Karpas-422 (cell line): Measurements from ENCODE around the gene BLOC1S2. TPM values are rescaled to one million over a fixed set of nuclear protein-coding genes. Genes with fewer than 3 reads are reported as not detected.

ENCODE experiments used
- DNase-seq: peaks from one replicate; pipeline ENCODE4 v3.0.0-alpha.2; 2015
- H2AFZ ChIP-seq: fragments of 200-600 bp; sonication (generic); 2 replicates; pipeline ENCODE4 v1.6.1; 2014; ENCODE audit warnings: antibody characterized with exemption, low read length, mixed read lengths
- H3K27ac ChIP-seq: fragments of 200-600 bp; sonication (generic); 2 replicates; pipeline ENCODE4 v1.5.1; 2014; ENCODE audit warnings: mild to moderate bottlenecking, low read length, moderate library complexity
- H3K27me3 ChIP-seq: fragments of 200-600 bp; sonication (generic); 2 replicates; pipeline ENCODE4 v1.6.1; 2014; ENCODE audit warnings: low read length, mixed read lengths
- H3K36me3 ChIP-seq: fragments of 200-600 bp; sonication (generic); 2 replicates; pipeline ENCODE4 v1.6.1; 2014; ENCODE audit warnings: low read length, mixed read lengths; ENCODE audit not compliant: insufficient read depth
- H3K4me1 ChIP-seq: fragments of 200-600 bp; sonication (generic); 2 replicates; pipeline ENCODE4 v1.6.1; 2014; ENCODE audit warnings: mild to moderate bottlenecking, low read length, mixed read lengths
- H3K4me2 ChIP-seq: fragments of 200-600 bp; sonication (generic); 2 replicates; pipeline ENCODE4 v1.6.1; 2014; ENCODE audit warnings: low read length, low read depth, mild to moderate bottlenecking; ENCODE audit not compliant: poor library complexity, severe bottlenecking
- H3K4me3 ChIP-seq: fragments of 200-600 bp; sonication (generic); 2 replicates; pipeline ENCODE4 v1.5.1; 2014; ENCODE audit warnings: mild to moderate bottlenecking, antibody characterized with exemption, low read length, mixed read lengths
- H3K79me2 ChIP-seq: fragments of 200-600 bp; sonication (generic); 2 replicates; pipeline ENCODE4 v1.6.1; 2014; ENCODE audit warnings: mild to moderate bottlenecking, low read length, mixed read lengths
- H3K9ac ChIP-seq: fragments of 200-600 bp; sonication (generic); 2 replicates; pipeline ENCODE4 v1.6.0; 2014; ENCODE audit warnings: low read length
- H3K9me2 ChIP-seq: fragments of 200-600 bp; sonication (generic), shearing (Covaris generic); replicated peaks from 2 replicates; pipeline ENCODE4 v1.6.0; 2014; ENCODE audit warnings: mild to moderate bottlenecking, low read length, moderate library complexity; ENCODE audit not compliant: insufficient read depth
- H3K9me3 ChIP-seq: fragments of 300-700, 200-600 bp; sonication (generic); 2 replicates; pipeline ENCODE4 v1.6.1; 2014; ENCODE audit warnings: low read length, mixed read lengths
- H4K20me1 ChIP-seq: fragments of 200-600 bp; sonication (generic); 2 replicates; pipeline ENCODE4 v1.6.1; 2014; ENCODE audit warnings: mild to moderate bottlenecking, antibody characterized with exemption, low read length, low read depth; ENCODE audit not compliant: insufficient read depth
- total RNA-seq: library from RNA; depleted of rRNA; stranded (reverse); fragments of >200 nt; shearing (Covaris generic); gene quantifications from 2 replicates; pipeline ENCODE4 v1.2.3, GENCODE V29; 2014; ENCODE audit warnings: low replicate concordance

The BLOC1S2 gene
- total RNA-seq, 1 experiment from 2014 or later, result 121 TPM

DNA sequence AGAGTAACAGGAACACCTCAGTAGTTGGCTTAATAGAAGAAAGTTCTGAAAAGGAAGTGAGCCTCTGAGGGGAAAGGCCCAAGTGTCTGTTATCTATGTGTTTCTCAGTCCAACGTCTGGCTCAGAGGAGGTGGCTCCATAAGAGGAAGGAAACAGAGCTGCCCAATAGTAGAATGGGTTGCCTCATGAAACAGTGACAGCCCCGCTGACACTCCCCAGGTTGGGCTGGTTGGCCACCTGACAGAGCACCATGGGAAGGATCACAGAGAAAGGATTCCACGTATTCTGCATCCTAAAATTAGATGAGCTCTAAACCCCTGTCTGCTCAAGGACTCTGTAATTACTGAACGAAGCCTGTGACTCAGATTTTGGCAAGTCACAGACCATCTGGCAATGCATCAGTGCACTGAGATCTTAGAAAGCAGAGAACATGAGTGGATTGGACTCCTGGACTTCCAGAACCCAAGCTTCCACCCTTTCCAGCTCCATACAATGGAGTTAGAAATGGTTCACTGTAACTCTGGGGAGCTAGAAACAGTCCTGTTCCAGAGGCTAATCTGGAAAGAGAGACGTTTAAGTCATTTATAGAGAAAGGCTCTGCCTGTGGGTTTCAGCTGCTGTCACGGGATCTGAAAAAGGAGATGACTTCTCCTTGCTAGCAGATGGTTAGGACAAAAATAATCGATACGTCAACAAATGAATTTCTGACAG lies 40.7 kb upstream of the BLOC1S2 start:
- H4K20me1 ChIP-seq, result no peaks in the 10 kb centered on the region
- no peak overlapping the region for H2AFZ ChIP-seq
- H3K4me3 ChIP-seq, result no peak overlapping the region
- no peaks in the 10 kb centered on the region for H3K27me3 ChIP-seq
- no peaks in the 10 kb centered on the region for H3K4me1 ChIP-seq
- H3K9me2 ChIP-seq, result no peaks in the 10 kb centered on the region
- H3K36me3 ChIP-seq, result no peaks in the 10 kb centered on the region
- no peak for DNase-seq
- no peak overlapping the region for H3K4me2 ChIP-seq
- H3K9ac ChIP-seq, result no peak overlapping the region
- H3K79me2 ChIP-seq, result no peaks in the 10 kb centered on the region
- no peak overlapping the region for H3K27ac ChIP-seq
- H3K9me3 ChIP-seq, result no peaks in the 10 kb centered on the region

- Histone ChIP-seq H3K27ac (no peak overlapping the region), H2AFZ (no peak overlapping the region), H3K9me2 (no peaks in the 10 kb centered on the region), H3K9ac (no peak overlapping the region), H4K20me1 (no peaks in the 10 kb centered on the region), H3K9me3 (no peaks in the 10 kb centered on the region), H3K27me3 (no peaks in the 10 kb centered on the region), H3K4me2 (no peak overlapping the region), H3K79me2 (no peaks in the 10 kb centered on the region), H3K4me3 (no peak overlapping the region), H3K36me3 (no peaks in the 10 kb centered on the region), H3K4me1 (no peaks in the 10 kb centered on the region)
- DNase-seq, result no peak
Observed at GRCh38 chr10:100325158-100325557, 38.7 kb upstream of the BLOC1S2 start.

DNA sequence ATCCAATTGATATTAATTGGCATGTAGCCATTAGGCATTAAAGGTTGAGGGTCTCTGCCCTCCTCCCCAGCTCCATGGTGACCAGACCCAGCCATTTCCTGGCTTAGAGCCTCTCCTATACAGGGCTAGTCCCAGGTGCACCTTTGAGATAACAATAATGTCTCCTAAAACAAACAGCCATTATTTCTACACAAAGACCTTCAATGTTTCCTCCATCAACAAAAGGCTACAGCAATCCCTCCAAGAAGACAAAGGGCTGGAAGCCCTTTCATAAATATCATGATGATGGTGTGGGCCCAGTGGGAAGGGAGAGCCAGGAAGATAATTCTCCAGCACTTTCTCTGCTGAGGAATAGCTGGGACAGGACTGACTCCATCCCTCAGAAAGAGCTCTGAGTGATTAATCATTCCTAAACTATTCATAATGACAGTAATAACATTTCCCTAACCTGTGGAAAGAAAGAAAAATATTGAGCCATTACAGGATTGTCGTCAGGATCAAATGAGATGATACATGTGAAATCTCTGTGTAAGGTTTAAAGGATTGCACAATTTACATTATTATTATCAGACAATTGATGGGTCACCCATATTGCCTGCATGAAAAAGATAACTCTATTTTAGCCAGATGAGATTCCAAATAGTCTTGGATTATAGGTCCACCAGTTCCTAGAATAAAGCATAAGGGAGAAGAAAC lies 33.4 kb upstream of the BLOC1S2 start:
- no peak overlapping the region for H3K4me3 ChIP-seq
- no peak overlapping the region for H2AFZ ChIP-seq
- H3K27ac ChIP-seq, result no peak overlapping the region
- H3K9me3 ChIP-seq, result no peaks in the 10 kb centered on the region
- H3K9ac ChIP-seq, result no peak overlapping the region
- H3K4me2 ChIP-seq, result no peak overlapping the region
- H3K79me2 ChIP-seq, result no peaks in the 10 kb centered on the region
- no peaks in the 10 kb centered on the region for H3K9me2 ChIP-seq
- no peaks in the 10 kb centered on the region for H3K27me3 ChIP-seq
- H3K36me3 ChIP-seq, result no peaks in the 10 kb centered on the region
- DNase-seq, result no peak
- no peaks in the 10 kb centered on the region for H3K4me1 ChIP-seq
- no peaks in the 10 kb centered on the region for H4K20me1 ChIP-seq

- no peak for DNase-seq
- no peak overlapping the region for H2AFZ ChIP-seq
- H3K4me3 ChIP-seq, result no peak overlapping the region
- no peaks in the 10 kb centered on the region for H4K20me1 ChIP-seq
- no peaks in the 10 kb centered on the region for H3K9me2 ChIP-seq
- H3K9me3 ChIP-seq, result no peaks in the 10 kb centered on the region
- no peak overlapping the region for H3K9ac ChIP-seq
- H3K79me2 ChIP-seq, result no peaks in the 10 kb centered on the region
- no peaks in the 10 kb centered on the region for H3K36me3 ChIP-seq
- H3K27ac ChIP-seq, result no peak overlapping the region
- no peak overlapping the region for H3K4me2 ChIP-seq
- H3K27me3 ChIP-seq, result no peaks in the 10 kb centered on the region
- H3K4me1 ChIP-seq, result no peaks in the 10 kb centered on the region
Observed at GRCh38 chr10:100318207-100318606, 31.7 kb upstream of the BLOC1S2 start.

DNA sequence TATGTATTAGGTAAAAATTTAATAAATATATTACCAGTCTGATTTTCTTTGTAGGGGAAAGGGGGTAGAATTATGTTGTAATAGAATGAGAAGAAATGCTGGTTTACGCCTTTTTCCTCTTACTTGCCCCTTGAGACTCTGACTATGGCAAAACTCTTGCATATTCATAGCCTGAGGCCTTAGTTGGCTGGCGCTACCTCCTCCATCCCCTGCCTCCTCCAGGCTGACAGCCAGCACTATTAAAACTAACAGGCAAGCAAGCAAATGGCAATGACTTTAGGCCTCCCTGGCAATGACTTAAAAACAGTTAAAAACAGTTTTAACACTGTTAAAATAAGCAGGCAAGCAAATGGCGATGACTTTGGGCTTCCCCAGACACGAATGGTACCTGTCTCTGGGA lies 29.1 kb upstream of the BLOC1S2 start:
- Histone ChIP-seq H3K36me3 (no peaks in the 10 kb centered on the region), H3K4me2 (no peak overlapping the region), H3K4me3 (no peak overlapping the region), H3K9me2 (no peaks in the 10 kb centered on the region), H4K20me1 (no peaks in the 10 kb centered on the region), H3K27ac (no peak overlapping the region), H3K4me1 (no peaks in the 10 kb centered on the region), H3K27me3 (no peaks in the 10 kb centered on the region), H3K9me3 (no peaks in the 10 kb centered on the region), H3K9ac (no peak overlapping the region), H3K79me2 (no peaks in the 10 kb centered on the region), H2AFZ (no peak overlapping the region)
- DNase-seq, result no peak

GRCh38 chr10:100311298-100311697 lies 24.8 kb upstream of the BLOC1S2 start:
- no peaks in the 10 kb centered on the region for H3K9me2 ChIP-seq

DNA sequence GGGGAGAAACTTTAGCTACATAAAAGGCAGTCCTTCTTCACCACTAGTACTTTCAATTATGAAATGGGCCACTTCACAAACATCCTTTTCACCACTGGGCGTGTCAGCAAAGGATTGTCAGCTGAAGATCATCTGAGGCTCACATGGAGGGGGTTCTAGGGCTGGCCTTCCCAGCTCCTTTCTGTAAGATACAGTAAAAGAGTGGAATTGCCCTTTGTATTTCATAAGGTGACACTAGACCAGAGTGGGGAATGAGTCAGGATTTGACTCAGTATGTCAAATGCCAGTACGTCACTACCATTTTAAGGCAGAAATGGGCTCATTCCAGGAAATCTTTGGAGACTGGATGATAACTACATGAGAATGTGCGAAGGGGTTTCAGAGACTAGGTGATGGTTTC lies 21.2 kb upstream of the BLOC1S2 start:
- no peaks in the 10 kb centered on the region for H3K36me3 ChIP-seq
- H3K4me2 ChIP-seq, result no peak overlapping the region
- no peak overlapping the region for H3K9ac ChIP-seq
- no peaks in the 10 kb centered on the region for H3K79me2 ChIP-seq
- H2AFZ ChIP-seq, result no peak overlapping the region
- H3K27me3 ChIP-seq, result no peaks in the 10 kb centered on the region
- H3K4me1 ChIP-seq, result no peaks in the 10 kb centered on the region
- no peaks in the 10 kb centered on the region for H3K9me2 ChIP-seq
- H4K20me1 ChIP-seq, result no peaks in the 10 kb centered on the region
- no peaks in the 10 kb centered on the region for H3K9me3 ChIP-seq
- no peak for DNase-seq
- H3K27ac ChIP-seq, result no peak overlapping the region
- no peak overlapping the region for H3K4me3 ChIP-seq

More at GRCh38 chr10:100311298-100311697, 24.8 kb upstream of the BLOC1S2 start:
- Histone ChIP-seq H3K27me3 (no peaks in the 10 kb centered on the region), H3K27ac (no peak overlapping the region), H3K9me3 (no peaks in the 10 kb centered on the region), H3K4me3 (no peak overlapping the region), H2AFZ (no peak overlapping the region), H4K20me1 (no peaks in the 10 kb centered on the region), H3K4me2 (no peak overlapping the region), H3K36me3 (no peaks in the 10 kb centered on the region), H3K9ac (no peak overlapping the region), H3K4me1 (no peaks in the 10 kb centered on the region), H3K79me2 (no peaks in the 10 kb centered on the region)
- no peak for DNase-seq

GRCh38 chr10:100306861-100307260 lies 20.4 kb upstream of the BLOC1S2 start:
- Histone ChIP-seq H2AFZ (no peak overlapping the region), H3K9me3 (no peaks in the 10 kb centered on the region), H3K4me2 (no peak overlapping the region), H3K9me2 (no peaks in the 10 kb centered on the region), H3K27ac (no peak overlapping the region), H4K20me1 (no peaks in the 10 kb centered on the region), H3K27me3 (no peaks in the 10 kb centered on the region), H3K9ac (no peak overlapping the region), H3K4me1 (no peaks in the 10 kb centered on the region), H3K4me3 (no peak overlapping the region), H3K79me2 (no peaks in the 10 kb centered on the region), H3K36me3 (no peaks in the 10 kb centered on the region)
- no peak for DNase-seq
